Gastroesophageal sphincter (tissue), 4 donors: ENCODE data around the gene SP5. TPM values are rescaled to one million over a fixed set of nuclear protein-coding genes. Genes with fewer than 3 reads are reported as not detected.
"Not testable (repeated sequence)": the region's sequence is repeated elsewhere in the genome, so short reads cannot be mapped to it uniquely, and the experiment has no call there.

Experiments
- ATAC-seq: fragments of 150-250 bp; one replicate; pipeline ENCODE4 v1.9.1; 2016; ENCODE audit warnings: mild to moderate bottlenecking, moderate library complexity
- H3K27ac ChIP-seq, 4 donors: fragments of 200-600 bp; sonication (generic) in 3 of 4; 1 replicate in 3 of 4; 2 replicates in 1 of 4; pipeline ENCODE4 v1.5.1; 2016 to 2019
- H3K27me3 ChIP-seq: fragments of 200-600 bp; sonication (generic); one replicate; pipeline ENCODE4 v1.5.1; 2019
- H3K36me3 ChIP-seq, 2 donors: fragments of 200-600 bp; sonication (generic); one replicate each; pipeline ENCODE4 v1.5.1; 2019; ENCODE audit warnings: control low read depth in 1 of 2
- H3K4me1 ChIP-seq, 3 donors: fragments of 200-600 bp; sonication (generic); 1 replicate in 2 of 3; 2 replicates in 1 of 3; pipeline ENCODE4 v1.5.1; 2016 to 2019; ENCODE audit warnings: control low read depth in 2 of 3
- H3K4me3 ChIP-seq, 2 donors: fragments of 200-600 bp; sonication (generic); one replicate each; pipeline ENCODE4 v1.5.1; 2019; ENCODE audit warnings: mild to moderate bottlenecking in 1 of 2, moderate library complexity in 1 of 2
- H3K9me3 ChIP-seq, 3 donors: fragments of 200-600 bp; sonication (generic); one replicate each; pipeline ENCODE4 v1.5.1; 2017 to 2019; ENCODE audit warnings: control low read depth in 2 of 3
- CTCF ChIP-seq, 4 experiments: fragments of 200-600 bp in 2 of 4; fragments of 450-650 bp in 2 of 4; sonication (generic) in 1 of 4; IDR thresholded peaks; one replicate each; pipeline ENCODE4 v1.5.1; 2017 to 2019; ENCODE audit warnings: antibody characterized with exemption in 4 of 4, mild to moderate bottlenecking in 2 of 4, moderate library complexity in 2 of 4
- EP300 ChIP-seq: sonication (generic); formaldehyde crosslinking; IDR thresholded peaks from one replicate; pipeline ENCODE4 v1.6.1; 2017; ENCODE audit warnings: antibody characterized with exemption, mild to moderate bottlenecking
- POLR2A ChIP-seq, 2 donors: fragments of 450-650 bp; IDR thresholded peaks; one replicate each; pipeline ENCODE4 v1.6.1; 2017; ENCODE audit warnings: antibody characterized with exemption in 2 of 2, mild to moderate bottlenecking in 2 of 2, moderate library complexity in 1 of 2
- POLR2AphosphoS5 ChIP-seq: sonication (generic); formaldehyde crosslinking; IDR thresholded peaks from one replicate; pipeline ENCODE4 v1.6.1; 2017; ENCODE audit warnings: antibody characterized with exemption
- WGBS, 2 donors: methylation state at CpG; one replicate each; pipeline ENCODE4 v1.1.5; 2018; ENCODE audit warnings: low coverage in 1 of 2; 5-methylcytosine and 5-hydroxymethylcytosine counted together
- total RNA-seq, 4 donors: library from RNA; depleted of rRNA; stranded (reverse); fragments of >200 nt; gene quantifications; one replicate each; pipeline ENCODE4 v1.1.0, GENCODE V29; 2016

The SP5 gene
- under 1 TPM in 3 of 4 donors, not detected in 1; 0.13 to 0.92 (median 0.39) TPM for total RNA-seq

GRCh38 chr2:170715062-170715931 is at the start of gene SP5:
Gene SP5, plus strand, starts transcription at chr2:170715337. Its CDS starts 176 bp downstream, at chr2:170715513.
- Histone ChIP-seq H3K4me3 (peak within 1 kb of the TSS; percentile 42 to 57), H3K9me3 (no peaks in the 10 kb centered on the region), H3K36me3 (no peaks in the 10 kb centered on the region), H3K27me3 (peaks cover 100% of the 10 kb centered on the region), H3K4me1 (peaks cover 0 to 62% (median 30%) of the 10 kb centered on the region in 3 donors), H3K27ac (peak within 1 kb of the TSS in 2 of 4 donors; percentile 6 to 31)
- TF ChIP-seq POLR2AphosphoS5, result no peak
- no peak for TF ChIP-seq EP300
- TF ChIP-seq CTCF (IDR thresholded peaks at IDR 0.05), result no peak
- no peak for TF ChIP-seq POLR2A (IDR thresholded peaks at IDR 0.05)
- 0 to 2% methylated on average over 2 to 4 of the region's 62 CpGs for WGBS, 2 donors
- peak; percentile 44 for ATAC-seq

GRCh38 chr2:170665743-170666142 is 49.4 kb upstream of the SP5 start:
- 62 to 68% methylated on average over 5 of the region's 5 CpGs for WGBS, 2 donors
- no peaks in the 10 kb centered on the region for H3K36me3 ChIP-seq
- TF ChIP-seq POLR2AphosphoS5 (no peak), CTCF (IDR thresholded peaks at IDR 0.05) (no peak), EP300 (no peak), POLR2A (IDR thresholded peaks at IDR 0.05) (no peak)
- no peak for ATAC-seq
- H3K27me3 ChIP-seq, result peaks cover 4% of the 10 kb centered on the region
- no peaks in the 10 kb centered on the region for H3K9me3 ChIP-seq
- no peaks in the 10 kb centered on the region for H3K4me1 ChIP-seq
- no peak overlapping the region for H3K27ac ChIP-seq
- H3K4me3 ChIP-seq, result no peak overlapping the region

GRCh38 chr2:170669909-170670308 is 45.2 kb upstream of the SP5 start:
- 90% methylated on average over 3 of the region's 3 CpGs; no CpG with 5 or more reads in 1 of the 2 donors for WGBS, 2 donors
- Histone ChIP-seq H3K27ac (no peak overlapping the region), H3K27me3 (peaks cover 7% of the 10 kb centered on the region), H3K4me1 (no peaks in the 10 kb centered on the region), H3K36me3 (no peaks in the 10 kb centered on the region), H3K4me3 (no peak overlapping the region), H3K9me3 (no peaks in the 10 kb centered on the region)
- no peak for TF ChIP-seq POLR2AphosphoS5
- no peak for TF ChIP-seq CTCF (IDR thresholded peaks at IDR 0.05)
- TF ChIP-seq EP300, result no peak
- TF ChIP-seq POLR2A (IDR thresholded peaks at IDR 0.05), result no peak
- no peak for ATAC-seq

- no peak for ATAC-seq
- Histone ChIP-seq H3K36me3 (no peaks in the 10 kb centered on the region), H3K27ac (no peak overlapping the region), H3K4me3 (no peak overlapping the region), H3K4me1 (no peaks in the 10 kb centered on the region), H3K27me3 (peaks cover 7% of the 10 kb centered on the region), H3K9me3 (no peaks in the 10 kb centered on the region)
- WGBS, 2 donors, result 79 to 90% methylated on average over 2 of the region's 2 CpGs
- TF ChIP-seq POLR2A (IDR thresholded peaks at IDR 0.05) (no peak), POLR2AphosphoS5 (no peak), CTCF (IDR thresholded peaks at IDR 0.05) (no peak), EP300 (no peak)
Measured at GRCh38 chr2:170670651-170671050, 44.5 kb upstream of the SP5 start.

- no peaks in the 10 kb centered on the region for H3K9me3 ChIP-seq
- TF ChIP-seq POLR2AphosphoS5, result no peak
- TF ChIP-seq POLR2A (IDR thresholded peaks at IDR 0.05), result no peak
- TF ChIP-seq EP300, result no peak
- no peak for TF ChIP-seq CTCF (IDR thresholded peaks at IDR 0.05)
- peaks cover 7% of the 10 kb centered on the region for H3K27me3 ChIP-seq
- H3K4me3 ChIP-seq, result no peak overlapping the region
- H3K27ac ChIP-seq, result no peak overlapping the region
- 86 to 91% methylated on average over 8 to 9 of the region's 9 CpGs for WGBS, 2 donors
- ATAC-seq, result no peak
- H3K36me3 ChIP-seq, result no peaks in the 10 kb centered on the region
- no peaks in the 10 kb centered on the region for H3K4me1 ChIP-seq
Measured at GRCh38 chr2:170671079-170671478, 44.1 kb upstream of the SP5 start.

- not testable (repeated sequence) for H3K4me1 ChIP-seq
Measured at GRCh38 chr2:170674282-170674681, 40.9 kb upstream of the SP5 start.

More at GRCh38 chr2:170674282-170674681, 40.9 kb upstream of the SP5 start:
- H3K27me3 ChIP-seq, H3K27ac ChIP-seq, H3K9me3 ChIP-seq, H3K4me3 ChIP-seq, ATAC-seq, H3K36me3 ChIP-seq: not testable (repeated sequence)
